K562 (cell line): ENCODE results near the gene RPS6KA2. TPM values are rescaled to one million over a fixed set of nuclear protein-coding genes. Genes with fewer than 3 reads are reported as not detected.

Experiments
- ATAC-seq: fragments of 200-7000 bp; cut with Tn5 transposase; 3 replicates; pipeline ENCODE4 v1.9.1; 2020; ENCODE audit warnings: moderate library complexity
- BruUV-seq: library from RNA; stranded (reverse); fragments of 400-500 nt; replicated peaks from 2 replicates; lab custom pipeline; 2021; lab: Mats Ljungman, UMichigan
- CTCF ChIA-PET: fragments of 300-600 bp; formaldehyde crosslinking; extraction: SDS; loops from one replicate; lab custom pipeline; 2021; ENCODE audit warnings: low intra/inter-chr PET ratio; lab: Yijun Ruan, JAX
- POLR2A ChIA-PET: fragments of 300-600, 350-650 bp; sonication (Branson Sonifier 250); formaldehyde crosslinking; extraction: SDS; loops from one replicate; lab custom pipeline; 2021; ENCODE audit warnings: antibody characterized with exemption, inconsistent platforms; lab: Yijun Ruan, JAX
- DNase-seq, 4 experiments: peaks; one replicate each; pipeline versions ENCODE4 v3.0.0 to v3.0.0-alpha.2; 2011 to 2018; ENCODE audit warnings: low spot score in 3 of 4, mixed read lengths in 3 of 4; ENCODE audit errors: extremely low read depth in 1 of 4
- FAIRE-seq: peaks from 2 replicates; lab custom pipeline; 2011; peaks lifted over from hg19 to GRCh38; lab: Jason Lieb, UNC
- H2AFZ ChIP-seq: 2 replicates; pipeline ENCODE4 v1.6.0; 2011; ENCODE audit warnings: low read depth, low read length, control low read depth, inconsistent platforms
- H3K27ac ChIP-seq: fragments of 200-600 bp; 3 replicates; pipeline ENCODE4 v1.8.0; 2011; ENCODE audit warnings: low read depth, mild to moderate bottlenecking, control low read depth, inconsistent platforms, low read length, moderate library complexity, mixed read lengths; ENCODE audit errors: extremely low read depth
- H3K27me3 ChIP-seq, 2 experiments: fragments of 300-600 bp in 1 of 2; 2 replicates in 1 of 2; 3 replicates in 1 of 2; pipeline versions ENCODE4 v1.6.0 to v1.8.0; 2011; ENCODE audit warnings: inconsistent platforms in 2 of 2, low read length in 2 of 2, mild to moderate bottlenecking in 1 of 2, mixed read lengths in 1 of 2, moderate library complexity in 1 of 2; ENCODE audit not compliant: control insufficient read depth in 2 of 2, insufficient read depth in 2 of 2
- H3K36me3 ChIP-seq: fragments of 300-600 bp; 3 replicates; pipeline ENCODE4 v1.8.0; 2011; ENCODE audit warnings: mild to moderate bottlenecking, low read length, inconsistent platforms; ENCODE audit not compliant: control insufficient read depth, insufficient read depth
- H3K4me1 ChIP-seq, 2 experiments: fragments of 200-600 bp in 1 of 2; replicated peaks in 1 of 2; 2 replicates in 1 of 2; 3 replicates in 1 of 2; pipeline versions ENCODE4 v1.5.1 to v1.8.0; 2011; ENCODE audit warnings: inconsistent platforms in 2 of 2, low read length in 2 of 2, mild to moderate bottlenecking in 1 of 2, mixed read lengths in 1 of 2, moderate library complexity in 1 of 2; ENCODE audit not compliant: control insufficient read depth in 2 of 2, insufficient read depth in 2 of 2
- H3K4me2 ChIP-seq: 2 replicates; pipeline ENCODE4 v1.6.1; 2011; ENCODE audit warnings: low read length, control low read depth, inconsistent platforms, mixed read lengths; ENCODE audit not compliant: insufficient read depth
- H3K4me3 ChIP-seq: fragments of 200-600 bp; sonication (generic), shearing (Covaris generic); 2 replicates; pipeline ENCODE4 v1.5.1; 2016; ENCODE audit warnings: control low read depth, inconsistent platforms
- H3K79me2 ChIP-seq: fragments of 200-600 bp; 3 replicates; pipeline ENCODE4 v1.8.0; 2011; ENCODE audit warnings: low read length, inconsistent platforms; ENCODE audit not compliant: control insufficient read depth, insufficient read depth
- H3K9ac ChIP-seq, 2 experiments: 2 replicates each; pipeline versions ENCODE4 v1.6.0 to v1.6.1; 2011; ENCODE audit warnings: low read depth in 2 of 2, low read length in 2 of 2, control low read depth in 1 of 2, inconsistent platforms in 1 of 2, mild to moderate bottlenecking in 1 of 2, mixed read lengths in 1 of 2; ENCODE audit not compliant: insufficient read depth in 1 of 2
- H3K9me1 ChIP-seq: one replicate; pipeline ENCODE4 v1.6.0; 2011; ENCODE audit warnings: inconsistent platforms, mild to moderate bottlenecking, low read length, moderate library complexity; ENCODE audit not compliant: control insufficient read depth, insufficient read depth
- H3K9me3 ChIP-seq: replicated peaks from 2 replicates; pipeline ENCODE4 v1.5.1; 2011; ENCODE audit warnings: low read depth, low read length, inconsistent platforms; ENCODE audit not compliant: control insufficient read depth, insufficient read depth
- H4K20me1 ChIP-seq: replicated peaks from 2 replicates; pipeline ENCODE4 v1.6.1; 2011; ENCODE audit warnings: low read length, inconsistent platforms, mixed read lengths; ENCODE audit not compliant: control insufficient read depth, insufficient read depth
- DPF2 ChIP-seq: fragments of 450-650 bp; IDR thresholded peaks from 2 replicates; pipeline ENCODE4 v1.6.1; 2016
- EGR1 ChIP-seq: fragments of 450-650 bp; conservative IDR thresholded peaks from 2 replicates; pipeline ENCODE4 v1.6.1; 2017; ENCODE audit warnings: mild to moderate bottlenecking
- HLTF ChIP-seq: fragments of 450-650 bp; IDR thresholded peaks from 2 replicates; pipeline ENCODE4 v1.6.1; 2016
- NR2C1 ChIP-seq, 2 experiments: fragments of 450-650 bp; IDR thresholded peaks; 2 replicates each; pipeline ENCODE4 v1.6.1; 2017; ENCODE audit warnings: mild to moderate bottlenecking in 2 of 2, antibody characterized with exemption in 1 of 2, inconsistent platforms in 1 of 2, missing compliant biosample characterization in 1 of 2, missing genetic modification characterization in 1 of 2
- ZFP30 ChIP-seq: fragments of 250-450 bp; sonication (Bioruptor Pico); IDR thresholded peaks from 2 replicates; pipeline ENCODE4 v1.8.0; 2022; ENCODE audit warnings: moderate library complexity, mild to moderate bottlenecking, inconsistent platforms, borderline replicate concordance
- ZFX ChIP-seq: sonication (generic); formaldehyde crosslinking; IDR thresholded peaks from 2 replicates; pipeline ENCODE4 v1.8.0; 2022; ENCODE audit warnings: mild to moderate bottlenecking, missing genetic modification reagents, moderate library complexity
- WGBS: fragments of 100-300 bp; shearing (Covaris generic); methylation state at CpG from one replicate; pipeline ENCODE4 v1.1.6; 2016; ENCODE audit warnings: low coverage, mixed read lengths; ENCODE audit not compliant: insufficient coverage; ENCODE audit errors: missing lambda C conversion rate; 5-methylcytosine and 5-hydroxymethylcytosine counted together
- in situ Hi-C: fragments of 300-500 bp; cut with MboI; formaldehyde crosslinking; loops from 4 replicates; pipeline ENCODE4 v1.15.0; 2018; ENCODE audit warnings: inconsistent platforms, mixed read lengths
- intact Hi-C: fragments of 100-400 bp; cut with micrococcal nuclease; formaldehyde crosslinking; loops from 2 replicates; pipeline ENCODE4 v1.14.2; 2022
- polyA plus RNA-seq, 8 experiments: library from polyadenylated mRNA; depleted of rRNA in 4 of 8; stranded (reverse) in 5 of 8; unstranded in 3 of 8; fragments of >200 nt; fragmentation: Nextera tagmentation in 2 of 8; fragmentation: Illumina TruSeq in 1 of 8; extraction: Ambion mirVana in 2 of 8; extraction: Trizol in 1 of 8; gene quantifications; 2 replicates each; pipeline versions ENCODE4 v1.2.1 to v1.2.3, GENCODE V29; 2011 to 2014; ENCODE audit warnings: inconsistent platforms in 1 of 8, missing spikeins in 1 of 8
- total RNA-seq, 7 experiments: library from RNA; depleted of rRNA in 6 of 7; stranded (reverse); fragments of >200 nt in 6 of 7; fragmentation: Illumina TruSeq in 2 of 7; extraction: Trizol in 2 of 7; gene quantifications; 2 replicates each; pipeline versions ENCODE4 v1.2.1 to v1.2.3, GENCODE V29; 2011 to 2021; ENCODE audit warnings: low replicate concordance in 1 of 7
- TF ChIP-seq, protein P1 (sequence below), 3 experiments: fragments of 200-800 bp in 1 of 3; sonication (Bioruptor generic) in 1 of 3; sonication (generic) in 1 of 3; formaldehyde crosslinking in 1 of 3; IDR thresholded peaks; 2 replicates each; pipeline versions ENCODE4 v1.6.1 to v1.8.0; 2016 to 2022; ENCODE audit warnings: mild to moderate bottlenecking in 2 of 3, missing compliant biosample characterization in 2 of 3, missing genetic modification characterization in 2 of 3, missing genetic modification reagents in 1 of 3
- TF ChIP-seq, protein P2 (sequence below): fragments of 250-450 bp; sonication (Bioruptor Pico); IDR thresholded peaks from 2 replicates; pipeline ENCODE4 v1.4.0; 2020; ENCODE audit warnings: mild to moderate bottlenecking, moderate library complexity
- TF ChIP-seq, protein P3 (sequence below): fragments of 150-350 bp; conservative IDR thresholded peaks from 2 replicates; pipeline ENCODE4 v1.6.1; 2014; ENCODE audit warnings: low read length
- TF ChIP-seq, protein P4 (sequence below): sonication (generic); formaldehyde crosslinking; IDR thresholded peaks from 2 replicates; pipeline ENCODE4 v1.8.0; 2022; ENCODE audit warnings: missing genetic modification reagents, mild to moderate bottlenecking, borderline replicate concordance

RPS6KA2 gene
- total and polyA plus RNA-seq, 9 of the 15 experiments (the other 6 are each of a cell fraction or from before 2014, with no cell fraction given): 0.29 to 1.00 (median 0.53) TPM

DNA sequence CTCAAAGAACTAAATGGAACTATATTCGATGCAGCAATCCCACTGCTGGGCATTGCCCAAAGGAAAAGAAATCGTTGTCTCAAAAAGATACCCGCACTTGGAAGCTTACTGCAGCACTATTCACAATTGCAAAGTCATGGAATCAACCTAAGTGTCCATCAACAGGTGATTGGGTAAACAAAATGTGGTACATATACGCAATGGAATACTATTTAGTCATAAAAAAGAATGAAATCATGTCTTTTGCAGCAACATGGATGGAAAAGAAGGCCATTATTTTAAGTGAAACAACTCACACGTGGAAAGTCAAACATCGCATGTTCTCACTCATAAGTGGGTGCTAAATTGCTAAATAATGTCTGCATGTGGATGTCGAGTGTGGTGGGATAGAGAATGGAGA is 173.4 kb downstream of the RPS6KA2 start (continued):
- TF ChIP-seq, protein P1, sequence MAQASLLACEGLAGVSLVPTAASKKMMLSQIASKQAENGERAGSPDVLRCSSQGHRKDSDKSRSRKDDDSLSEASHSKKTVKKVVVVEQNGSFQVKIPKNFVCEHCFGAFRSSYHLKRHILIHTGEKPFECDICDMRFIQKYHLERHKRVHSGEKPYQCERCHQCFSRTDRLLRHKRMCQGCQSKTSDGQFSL (CRISPR knock-in tag; IDR thresholded peaks at IDR 0.05): no peak
- TF ChIP-seq, protein P1 (tag; IDR thresholded peaks at IDR 0.05): no peak
- TF ChIP-seq DPF2: no peak
- TF ChIP-seq HLTF: no peak

DNA sequence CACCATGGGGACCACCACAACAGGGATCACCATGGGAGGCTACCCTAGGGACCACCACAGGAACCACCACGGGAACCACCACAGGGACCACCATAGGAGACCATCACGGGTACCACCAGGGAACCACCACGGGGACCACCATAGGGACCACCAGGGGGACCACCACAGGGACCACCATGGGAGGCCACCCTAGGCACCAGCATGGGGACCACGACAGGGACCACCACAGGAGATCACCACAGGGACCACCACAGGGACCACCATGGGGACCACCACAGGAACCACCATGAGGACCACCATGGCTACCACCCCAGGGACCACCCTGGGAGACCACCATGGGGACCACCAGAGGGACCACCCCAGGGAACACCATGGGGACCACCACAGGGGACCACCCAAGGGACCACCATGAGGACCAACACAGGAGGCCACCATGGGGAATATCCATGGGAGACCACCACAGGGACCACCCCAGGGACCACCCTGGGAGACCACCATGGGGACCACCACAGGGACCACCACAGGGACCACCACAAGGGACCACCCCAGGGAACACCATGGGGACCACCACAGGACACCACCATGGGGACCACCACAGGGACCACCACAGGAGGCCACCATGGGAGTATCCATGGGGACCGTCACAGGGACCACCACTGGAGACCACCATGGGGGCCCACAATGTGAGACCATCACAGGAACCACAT is 176.7 kb downstream of the RPS6KA2 start:
- H3K4me3 ChIP-seq: no peak overlapping the region
- H3K27me3 ChIP-seq: peaks cover 41 to 52% of the 10 kb centered on the region in 2 experiments
- no peak for ATAC-seq
- H2AFZ ChIP-seq: no peak overlapping the region
- intact Hi-C loops: no loop called here
- no peaks in the 10 kb centered on the region for H3K9me1 ChIP-seq
- WGBS: 4% methylated on average over 5 of the region's 5 CpGs
- ChIA-PET CTCF (no interaction called here), POLR2A (no interaction called here)
- no peaks in the 10 kb centered on the region for H4K20me1 ChIP-seq
- no peak overlapping the region for H3K9ac ChIP-seq
- no TSS peak for BruUV-seq
- FAIRE-seq: no peak
- peaks cover 2% of the 10 kb centered on the region; the same call in 1 of the 2 replicates for H3K9me3 ChIP-seq
- peaks cover 0 to 3% of the 10 kb centered on the region in 2 experiments; a peak in 1 of 5 replicates for H3K4me1 ChIP-seq
- H3K36me3 ChIP-seq: no peaks in the 10 kb centered on the region
- no peak for DNase-seq
- in situ Hi-C loops: no loop called here
- H3K4me2 ChIP-seq: no peak overlapping the region
- no peak overlapping the region for H3K27ac ChIP-seq
- no peaks in the 10 kb centered on the region for H3K79me2 ChIP-seq
- TF ChIP-seq EGR1 (no peak), ZFX (CRISPR knock-in tag) (no peak), ZFP30 (no peak), NR2C1 (IDR thresholded peaks at IDR 0.05) (no peak), NR2C1 (tag; IDR thresholded peaks at IDR 0.05) (no peak)
- TF ChIP-seq, protein P2, sequence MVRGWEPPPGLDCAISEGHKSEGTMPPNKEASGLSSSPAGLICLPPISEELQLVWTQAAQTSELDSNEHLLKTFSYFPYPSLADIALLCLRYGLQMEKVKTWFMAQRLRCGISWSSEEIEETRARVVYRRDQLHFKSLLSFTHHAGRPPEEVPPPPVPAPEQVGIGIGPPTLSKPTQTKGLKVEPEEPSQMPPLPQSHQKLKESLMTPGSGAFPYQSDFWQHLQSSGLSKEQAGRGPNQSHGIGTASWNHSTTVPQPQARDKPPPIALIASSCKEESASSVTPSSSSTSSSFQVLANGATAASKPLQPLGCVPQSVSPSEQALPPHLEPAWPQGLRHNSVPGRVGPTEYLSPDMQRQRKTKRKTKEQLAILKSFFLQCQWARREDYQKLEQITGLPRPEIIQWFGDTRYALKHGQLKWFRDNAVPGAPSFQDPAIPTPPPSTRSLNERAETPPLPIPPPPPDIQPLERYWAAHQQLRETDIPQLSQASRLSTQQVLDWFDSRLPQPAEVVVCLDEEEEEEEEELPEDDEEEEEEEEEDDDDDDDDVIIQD (CRISPR knock-in tag): no peak
- TF ChIP-seq, protein P3, sequence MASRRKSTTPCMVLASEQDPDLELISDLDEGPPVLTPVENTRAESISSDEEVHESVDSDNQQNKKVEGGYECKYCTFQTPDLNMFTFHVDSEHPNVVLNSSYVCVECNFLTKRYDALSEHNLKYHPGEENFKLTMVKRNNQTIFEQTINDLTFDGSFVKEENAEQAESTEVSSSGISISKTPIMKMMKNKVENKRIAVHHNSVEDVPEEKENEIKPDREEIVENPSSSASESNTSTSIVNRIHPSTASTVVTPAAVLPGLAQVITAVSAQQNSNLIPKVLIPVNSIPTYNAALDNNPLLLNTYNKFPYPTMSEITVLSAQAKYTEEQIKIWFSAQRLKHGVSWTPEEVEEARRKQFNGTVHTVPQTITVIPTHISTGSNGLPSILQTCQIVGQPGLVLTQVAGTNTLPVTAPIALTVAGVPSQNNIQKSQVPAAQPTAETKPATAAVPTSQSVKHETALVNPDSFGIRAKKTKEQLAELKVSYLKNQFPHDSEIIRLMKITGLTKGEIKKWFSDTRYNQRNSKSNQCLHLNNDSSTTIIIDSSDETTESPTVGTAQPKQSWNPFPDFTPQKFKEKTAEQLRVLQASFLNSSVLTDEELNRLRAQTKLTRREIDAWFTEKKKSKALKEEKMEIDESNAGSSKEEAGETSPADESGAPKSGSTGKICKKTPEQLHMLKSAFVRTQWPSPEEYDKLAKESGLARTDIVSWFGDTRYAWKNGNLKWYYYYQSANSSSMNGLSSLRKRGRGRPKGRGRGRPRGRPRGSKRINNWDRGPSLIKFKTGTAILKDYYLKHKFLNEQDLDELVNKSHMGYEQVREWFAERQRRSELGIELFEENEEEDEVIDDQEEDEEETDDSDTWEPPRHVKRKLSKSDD: no peak
- TF ChIP-seq, protein P4, sequence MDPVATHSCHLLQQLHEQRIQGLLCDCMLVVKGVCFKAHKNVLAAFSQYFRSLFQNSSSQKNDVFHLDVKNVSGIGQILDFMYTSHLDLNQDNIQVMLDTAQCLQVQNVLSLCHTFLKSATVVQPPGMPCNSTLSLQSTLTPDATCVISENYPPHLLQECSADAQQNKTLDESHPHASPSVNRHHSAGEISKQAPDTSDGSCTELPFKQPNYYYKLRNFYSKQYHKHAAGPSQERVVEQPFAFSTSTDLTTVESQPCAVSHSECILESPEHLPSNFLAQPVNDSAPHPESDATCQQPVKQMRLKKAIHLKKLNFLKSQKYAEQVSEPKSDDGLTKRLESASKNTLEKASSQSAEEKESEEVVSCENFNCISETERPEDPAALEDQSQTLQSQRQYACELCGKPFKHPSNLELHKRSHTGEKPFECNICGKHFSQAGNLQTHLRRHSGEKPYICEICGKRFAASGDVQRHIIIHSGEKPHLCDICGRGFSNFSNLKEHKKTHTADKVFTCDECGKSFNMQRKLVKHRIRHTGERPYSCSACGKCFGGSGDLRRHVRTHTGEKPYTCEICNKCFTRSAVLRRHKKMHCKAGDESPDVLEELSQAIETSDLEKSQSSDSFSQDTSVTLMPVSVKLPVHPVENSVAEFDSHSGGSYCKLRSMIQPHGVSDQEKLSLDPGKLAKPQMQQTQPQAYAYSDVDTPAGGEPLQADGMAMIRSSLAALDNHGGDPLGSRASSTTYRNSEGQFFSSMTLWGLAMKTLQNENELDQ (CRISPR knock-in tag): no peak
